ENCODE data around the gene WASF2.

GRCh38 chr1:27423709-27424108, 66.3 kb downstream of the WASF2 start:
- TF ChIP-seq, protein P1, sequence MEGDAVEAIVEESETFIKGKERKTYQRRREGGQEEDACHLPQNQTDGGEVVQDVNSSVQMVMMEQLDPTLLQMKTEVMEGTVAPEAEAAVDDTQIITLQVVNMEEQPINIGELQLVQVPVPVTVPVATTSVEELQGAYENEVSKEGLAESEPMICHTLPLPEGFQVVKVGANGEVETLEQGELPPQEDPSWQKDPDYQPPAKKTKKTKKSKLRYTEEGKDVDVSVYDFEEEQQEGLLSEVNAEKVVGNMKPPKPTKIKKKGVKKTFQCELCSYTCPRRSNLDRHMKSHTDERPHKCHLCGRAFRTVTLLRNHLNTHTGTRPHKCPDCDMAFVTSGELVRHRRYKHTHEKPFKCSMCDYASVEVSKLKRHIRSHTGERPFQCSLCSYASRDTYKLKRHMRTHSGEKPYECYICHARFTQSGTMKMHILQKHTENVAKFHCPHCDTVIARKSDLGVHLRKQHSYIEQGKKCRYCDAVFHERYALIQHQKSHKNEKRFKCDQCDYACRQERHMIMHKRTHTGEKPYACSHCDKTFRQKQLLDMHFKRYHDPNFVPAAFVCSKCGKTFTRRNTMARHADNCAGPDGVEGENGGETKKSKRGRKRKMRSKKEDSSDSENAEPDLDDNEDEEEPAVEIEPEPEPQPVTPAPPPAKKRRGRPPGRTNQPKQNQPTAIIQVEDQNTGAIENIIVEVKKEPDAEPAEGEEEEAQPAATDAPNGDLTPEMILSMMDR (IDR thresholded peaks at IDR 0.05): no peak
- TF ChIP-seq POLR2A (IDR thresholded peaks at IDR 0.05): no peak
